Heart left ventricle (tissue), 16 donors: Measurements from ENCODE around the gene TMC6. TPM values are rescaled to one million over a fixed set of nuclear protein-coding genes. Genes with fewer than 3 reads are reported as not detected.
"Not testable (repeated sequence)": the region's sequence is repeated elsewhere in the genome, so short reads cannot be mapped to it uniquely, and the experiment has no call there.

Experiments used
- ATAC-seq, 4 donors: fragments of 200-7000 bp; cut with Tn5 transposase; one replicate each; pipeline ENCODE4 v1.9.1; 2020 to 2022; ENCODE audit warnings: moderate library complexity in 4 of 4, mild to moderate bottlenecking in 3 of 4, moderate number of reproducible peaks in 1 of 4
- DNase-seq, 5 donors: peaks; one replicate each; pipeline ENCODE4 v3.0.0-alpha.2; 2020
- H3K27ac ChIP-seq, 12 donors: fragments of 200-600 bp; sonication (generic) in 4 of 12; one replicate each; pipeline versions ENCODE4 v1.5.0 to v1.8.0; 2016 to 2022; ENCODE audit warnings: mild to moderate bottlenecking in 2 of 12
- H3K27me3 ChIP-seq, 9 donors: fragments of 200-600 bp; sonication (generic) in 2 of 9; one replicate each; pipeline versions ENCODE4 v1.5.1 to v1.8.0; 2016 to 2022; ENCODE audit warnings: mild to moderate bottlenecking in 3 of 9
- H3K36me3 ChIP-seq, 9 donors: fragments of 200-600 bp; sonication (generic) in 2 of 9; one replicate each; pipeline versions ENCODE4 v1.5.0 to v1.8.0; 2018 to 2022; ENCODE audit warnings: mild to moderate bottlenecking in 2 of 9
- H3K4me1 ChIP-seq, 12 donors: fragments of 200-600 bp; sonication (generic) in 4 of 12; one replicate each; pipeline versions ENCODE4 v1.5.0 to v1.8.0; 2016 to 2022; ENCODE audit warnings: mild to moderate bottlenecking in 3 of 12
- H3K4me3 ChIP-seq, 12 donors: fragments of 200-600 bp; sonication (generic) in 4 of 12; one replicate each; pipeline versions ENCODE4 v1.5.0 to v1.8.0; 2017 to 2022; ENCODE audit warnings: mild to moderate bottlenecking in 9 of 12, moderate library complexity in 4 of 12
- H3K9me3 ChIP-seq, 12 donors: fragments of 200-600 bp; sonication (generic) in 4 of 12; one replicate each; pipeline versions ENCODE4 v1.5.0 to v1.8.0; 2016 to 2022; ENCODE audit warnings: mild to moderate bottlenecking in 1 of 12
- CTCF ChIP-seq, 12 donors: fragments of 200-600 bp; sonication (generic) in 4 of 12; IDR thresholded peaks; one replicate each; pipeline versions ENCODE4 v1.5.0 to v1.8.0; 2018 to 2022; ENCODE audit warnings: antibody characterized with exemption in 12 of 12, mild to moderate bottlenecking in 5 of 12
- POLR2A ChIP-seq, 2 donors: fragments of 450-650 bp; IDR thresholded peaks; one replicate each; pipeline ENCODE4 v1.6.1; 2017; ENCODE audit warnings: antibody characterized with exemption in 2 of 2, mild to moderate bottlenecking in 2 of 2, moderate library complexity in 2 of 2
- WGBS, 4 donors: extraction: QIAGEN DNeasy Blood & Tissue Kit in 2 of 4; methylation state at CpG; one replicate each; pipeline versions ENCODE4 v1.1.5 to v1.1.7; 2013 to 2018; 5-methylcytosine and 5-hydroxymethylcytosine counted together
- intact Hi-C, 10 donors: fragments of 100-400 bp; cut with DNase I; formaldehyde crosslinking; loops; one replicate each; pipeline versions ENCODE4 v1.11.1 to v1.14.2; 2022
- polyA plus RNA-seq, 2 donors: library from polyadenylated mRNA; stranded (reverse); fragments of 200-250 nt; gene quantifications; one replicate each; pipeline ENCODE4 v1.2.3, GENCODE V29; 2013
- total RNA-seq, 9 donors: library from RNA; depleted of rRNA in 2 of 9; stranded (reverse); fragments of >200 nt in 2 of 9; fragmentation: NEBNext Ultra II Directional in 3 of 9; extraction: Animal tissue kit (Norgen Biotek cat#: 25700) in 3 of 9; gene quantifications; one replicate each; pipeline versions ENCODE4 v1.1.0 to v1.2.4, GENCODE V29; 2016 to 2023
- donor health status: ischemic (EF 13 %, LVEDD 7.1; RV severe dilation, severe dysfunction).
- donor health status: healthy with polysubstance abuse.
- donor health status: DM: no; HTN: yes; CAD: no.
- donor health status: DM: no; HTN: no; CAD: no.
- donor health status: ischemic (EF 25% LVEDD 6.9; RV normal size, moderate dysfunction).
- donor health status: ischemic (EF 25% LVEDD 5.7; RV mildly dilated, moderate dysfunction).
- donor health status: healthy.
- donor health status: DM: yes; HTN: yes; CAD: no.
- donor health status: ischemic (EF 35%, LVEDD 5.7; RV mildly dilated, moderate dysfunction).
- donor health status: nonischemic (EF 11% LVEDD 7.7; RV severe dilation, severe dysfunction).
- donor health status: DM: yes; HTN: yes; CAD: no.
- donor health status: PGD.
- donor health status: ischemic (EF 29% LVEDD 5.4; RV normal size, mild dysfunction).
- donor health status: nonischemic (EF 23%, LVEDD 6.1; RV moderate dilation, normal function).

The TMC6 gene
- total and polyA plus RNA-seq, 11 donors, result 31.2 to 139 (median 69.9) TPM

- DNase-seq, result peak in 3 of 5 donors; percentile 59 to 65 (median 61)
- H3K4me3 ChIP-seq, result peak overlapping the region in 2 of 12 donors; percentile 6 to 30
- intact Hi-C loops, result loop anchor here in 6 of 10 donors (5.0 kb wide), 1 partner anchor 45 kb away; the partner anchor contains the start of gene TMC6 (in 6 of the 6)
- peak overlapping the region; percentile 53 to 95 (median 88) for H3K27ac ChIP-seq
- H3K9me3 ChIP-seq, result no peaks in the 10 kb centered on the region
- TF ChIP-seq CTCF (IDR thresholded peaks at IDR 0.05), result no peak
- peak in 1 of 2 donors; percentile 20 for TF ChIP-seq POLR2A (IDR thresholded peaks at IDR 0.05)
- no peaks in the 10 kb centered on the region for H3K27me3 ChIP-seq
- peaks cover 0 to 35% (median 5%) of the 10 kb centered on the region in 9 donors for H3K36me3 ChIP-seq
- WGBS, 4 donors, result 32 to 42% (median 35%) methylated on average over 18 to 19 of the region's 19 CpGs
- ATAC-seq, result peak; percentile 8 to 68 (median 39)
- H3K4me1 ChIP-seq, result peaks cover 9 to 85% (median 66%) of the 10 kb centered on the region in 12 donors
Measured at GRCh38 chr17:78172249-78173051, 43.9 kb upstream of the TMC6 start.

GRCh38 chr17:78171591-78172248, 43.2 kb upstream of the TMC6 start:
- ATAC-seq, H3K9me3 ChIP-seq, H3K27me3 ChIP-seq, DNase-seq: not testable (repeated sequence)
- intact Hi-C loops, result loop anchor here in 6 of 10 donors (5.0 kb wide), 1 partner anchor 44 kb away; the partner anchor contains the start of gene TMC6 (in 6 of the 6)
- WGBS, 4 donors, result 80 to 88% (median 84%) methylated on average over 12 to 19 of the region's 19 CpGs
- H3K4me3 ChIP-seq, result peak overlapping the region in 2 of 12 donors; percentile 6 to 30
- H3K27ac ChIP-seq, result peak overlapping the region; percentile 53 to 95 (median 88)
- peaks cover 0 to 35% (median 5%) of the 10 kb centered on the region in 9 donors for H3K36me3 ChIP-seq
- H3K4me1 ChIP-seq, result peaks cover 9 to 80% (median 65%) of the 10 kb centered on the region in 12 donors

GRCh38 chr17:78170692-78171590, 42.4 kb upstream of the TMC6 start:
- Histone ChIP-seq H3K36me3 (peaks cover 0 to 34% (median 5%) of the 10 kb centered on the region in 9 donors), H3K27me3 (no peaks in the 10 kb centered on the region), H3K4me1 (peaks cover 9 to 73% (median 58%) of the 10 kb centered on the region in 12 donors), H3K4me3 (no peak overlapping the region), H3K27ac (peak overlapping the region in 9 of 12 donors; percentile 34 to 94 (median 88)), H3K9me3 (no peaks in the 10 kb centered on the region)
- intact Hi-C loops, result loop anchor here in 6 of 10 donors (5.0 kb wide), 1 partner anchor 44 kb away; the partner anchor contains the start of gene TMC6 (in 6 of the 6)
- 84 to 86% (median 85%) methylated on average over 27 to 31 of the region's 31 CpGs for WGBS, 4 donors
- ATAC-seq (no peak), DNase-seq (no peak)
- TF ChIP-seq POLR2A (IDR thresholded peaks at IDR 0.05) (no peak), CTCF (IDR thresholded peaks at IDR 0.05) (no peak)
